ENCODE results near the gene UBE2L5.

The UBE2L5 gene

GRCh38 chr13:30422054-30422839, at the start of gene UBE2L5:
Gene UBE2L5 (plus strand): TSS chr13:30422493. CDS start chr13:30427991, 5,498 bp downstream.
- DNase-seq, result peak; percentile 82

GRCh38 chr13:30373727-30374126, 48.6 kb upstream of the UBE2L5 start:
- peak; percentile 58 for DNase-seq

GRCh38 chr13:30375265-30375835, 46.9 kb upstream of the UBE2L5 start:
- no peak for DNase-seq

DNA sequence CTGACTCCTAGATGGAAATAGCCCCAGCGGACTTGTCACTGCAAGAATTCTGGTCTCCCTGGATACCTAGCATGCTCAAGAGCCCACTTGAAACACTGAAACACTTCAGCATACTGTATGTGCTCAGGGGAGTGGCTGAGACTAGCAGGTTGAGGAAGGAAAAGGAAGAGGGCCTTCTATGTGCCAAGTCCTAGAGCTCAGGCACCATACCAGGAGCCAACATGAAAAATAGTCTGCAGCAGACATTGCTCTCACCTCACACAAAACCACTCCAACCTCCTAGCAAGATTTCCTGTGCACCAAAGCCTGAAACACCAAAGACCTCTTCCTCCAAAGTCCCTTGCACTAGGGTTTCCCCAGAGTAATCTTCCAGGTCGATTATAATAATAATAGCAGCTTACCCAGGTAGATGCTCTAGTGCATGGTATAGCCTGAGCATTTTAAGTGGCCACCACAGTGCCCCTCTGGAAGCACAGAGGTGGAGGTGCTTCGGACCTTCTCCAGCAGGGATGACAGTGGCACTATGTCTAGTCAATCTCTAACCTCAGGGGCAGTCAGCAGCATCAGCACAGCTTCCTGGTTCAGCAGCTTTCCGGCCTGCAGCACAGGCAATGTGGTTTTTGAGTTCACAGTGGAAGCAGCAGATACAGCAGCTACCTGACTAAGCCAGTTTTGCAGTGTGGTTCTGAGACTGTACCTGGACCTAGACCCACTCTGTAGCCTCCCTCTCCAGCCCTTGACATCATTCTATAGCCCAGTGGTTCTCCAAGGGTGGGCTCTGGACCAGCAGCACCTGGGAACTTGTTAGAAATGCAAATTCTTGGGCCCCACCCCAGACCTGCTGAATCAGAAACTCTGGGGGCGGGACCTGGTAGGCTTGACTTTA, 45.6 kb upstream of the UBE2L5 start:
- peak; percentile 78 for DNase-seq

GRCh38 chr13:30377312-30377685, 45.0 kb upstream of the UBE2L5 start:
- DNase-seq, result no peak

DNA sequence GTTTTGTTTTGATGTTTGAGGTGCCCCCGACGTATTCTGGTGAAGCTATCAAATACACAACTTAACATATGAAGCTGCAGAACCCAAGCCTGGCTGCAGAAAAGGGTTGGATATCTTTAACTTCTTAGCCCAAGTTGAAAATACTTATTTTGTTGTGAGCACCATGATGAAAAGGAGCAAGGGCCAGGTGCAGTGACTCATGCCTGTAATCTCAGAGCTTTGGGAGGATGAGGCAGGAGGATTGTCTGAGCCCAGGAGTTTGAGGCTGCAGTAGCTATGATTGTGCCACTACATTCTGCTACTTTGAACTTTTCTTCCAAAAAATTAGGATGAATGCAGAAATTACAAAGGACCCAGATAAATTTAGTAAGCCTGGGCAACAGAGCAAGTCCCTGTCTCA, 44.1 kb upstream of the UBE2L5 start:
- DNase-seq, result no peak

DNA sequence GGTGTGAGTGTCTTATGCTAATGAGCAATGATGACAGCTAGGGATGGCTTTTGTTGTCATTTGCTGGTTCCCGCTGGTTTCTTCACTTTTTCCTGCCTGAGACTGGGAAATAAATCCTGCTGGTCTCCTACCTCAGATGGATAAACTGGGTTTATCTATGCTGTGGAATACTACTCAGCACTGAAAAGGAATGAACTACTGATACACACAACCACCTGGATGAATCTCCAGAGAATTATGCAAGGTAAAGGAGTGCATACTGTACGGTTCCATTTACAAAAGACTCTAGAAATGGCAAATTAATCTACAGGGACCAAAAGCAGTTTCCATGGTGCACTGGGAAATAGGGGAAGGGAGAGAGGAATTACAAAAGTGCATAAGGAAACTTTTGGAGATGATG, 41.2 kb upstream of the UBE2L5 start:
- DNase-seq, result no peak

DNA sequence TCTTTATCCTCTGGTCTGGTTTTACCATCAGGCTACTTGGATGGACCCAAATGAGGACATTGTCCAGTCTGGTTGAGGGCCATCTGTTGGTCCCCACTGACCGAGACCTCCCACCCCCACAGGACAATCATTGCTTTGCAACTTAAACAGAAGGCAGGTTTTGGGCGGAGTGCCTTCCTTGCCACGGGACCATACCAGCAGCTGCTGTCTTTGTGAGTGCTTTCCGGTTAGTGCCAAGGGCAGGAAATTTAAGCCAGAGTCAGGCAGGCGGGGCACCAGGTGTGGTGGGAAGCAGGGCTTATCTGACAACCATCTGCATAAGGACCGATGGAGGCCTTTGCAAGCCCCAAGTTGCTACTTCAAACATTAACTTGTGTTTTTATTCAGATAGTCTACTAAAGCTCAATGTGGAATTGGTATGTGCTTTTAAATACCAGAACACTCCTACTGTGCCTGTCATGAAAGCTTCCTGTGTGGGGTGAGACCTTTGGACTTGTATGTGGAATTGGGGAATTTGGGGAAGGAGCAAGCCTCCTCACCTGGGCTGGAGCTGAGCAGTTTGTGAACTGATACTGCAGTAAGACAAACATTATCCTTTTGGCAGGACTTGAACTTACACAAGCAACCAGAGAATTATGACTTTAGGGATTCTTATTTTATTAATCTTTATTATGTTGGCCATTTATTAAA, 39.3 kb upstream of the UBE2L5 start:
- DNase-seq, result no peak

DNA sequence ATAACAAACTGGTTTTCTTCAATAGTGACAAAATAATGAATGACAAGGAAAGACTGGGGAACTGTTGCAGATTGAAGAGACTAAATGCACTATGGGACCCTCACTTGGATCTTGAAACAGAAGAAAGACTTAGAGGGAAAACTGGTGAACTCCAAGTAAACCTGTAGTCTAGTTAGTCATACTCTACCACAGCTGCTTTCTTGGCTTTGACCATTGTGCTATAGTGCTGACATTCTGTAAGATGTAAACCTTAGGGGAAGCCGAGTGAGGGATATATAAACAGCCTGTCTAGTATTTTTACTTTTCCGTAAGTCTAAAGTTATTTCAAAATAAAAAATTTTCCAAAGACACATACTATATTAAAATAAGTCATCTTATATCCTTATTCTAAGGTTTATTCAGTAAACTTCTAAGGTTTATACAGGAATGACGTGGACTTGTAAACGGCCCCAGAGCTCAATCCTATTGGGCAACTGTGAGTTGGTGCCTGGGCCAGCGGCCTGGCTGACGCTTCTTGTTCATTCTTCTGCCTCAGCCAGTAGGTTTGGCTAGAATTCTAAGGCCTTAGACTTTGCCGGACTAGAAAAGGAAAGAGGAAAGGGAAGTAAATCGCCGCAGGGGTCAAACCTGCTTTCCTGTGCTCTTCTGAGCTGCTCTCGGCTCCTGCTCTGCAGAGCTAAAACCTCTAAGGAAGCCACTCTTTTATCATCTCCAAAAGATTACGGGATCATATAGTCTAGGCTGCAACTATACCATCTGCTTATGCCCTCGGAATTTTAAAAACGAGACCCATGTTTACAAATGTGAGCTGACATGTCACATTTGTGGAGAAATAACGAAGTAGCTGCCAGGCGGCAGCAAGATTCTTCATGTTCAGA, 33.6 kb upstream of the UBE2L5 start:
- no peak for DNase-seq

DNA sequence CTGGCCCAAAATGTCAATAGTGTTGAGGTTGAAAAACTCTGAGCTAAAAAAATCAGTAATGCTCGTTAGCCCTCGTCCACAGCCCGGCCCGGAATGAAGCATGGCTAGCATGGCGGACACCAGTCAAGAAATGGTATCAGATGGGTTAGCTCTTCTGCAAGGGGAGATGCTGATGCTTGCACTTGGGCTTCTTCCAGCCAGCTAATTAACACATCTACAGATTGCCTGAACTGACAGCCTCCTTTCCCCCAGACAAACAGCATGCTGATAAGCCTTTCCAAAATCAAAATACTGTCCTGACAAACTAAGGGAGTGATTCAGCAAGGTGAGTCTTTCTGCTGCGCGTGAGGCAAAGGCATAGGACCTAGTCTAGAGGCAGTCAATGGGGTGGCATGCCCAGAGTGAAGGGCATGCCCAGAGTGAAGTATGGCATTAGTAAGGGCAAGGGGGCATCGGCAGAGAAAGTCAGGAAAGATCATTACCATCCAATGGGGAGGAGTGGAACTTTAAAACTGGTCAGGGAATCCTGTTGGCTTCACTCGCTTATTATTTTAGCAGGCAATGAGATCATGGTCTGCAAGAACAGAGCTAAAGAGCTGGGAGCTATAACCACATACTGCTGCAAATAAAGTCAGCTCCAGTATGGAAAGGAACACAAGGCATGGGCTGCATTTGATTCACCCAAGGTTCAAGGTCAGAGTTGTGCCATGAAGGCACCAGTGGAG, 30.2 kb upstream of the UBE2L5 start:
- DNase-seq, result no peak

DNA sequence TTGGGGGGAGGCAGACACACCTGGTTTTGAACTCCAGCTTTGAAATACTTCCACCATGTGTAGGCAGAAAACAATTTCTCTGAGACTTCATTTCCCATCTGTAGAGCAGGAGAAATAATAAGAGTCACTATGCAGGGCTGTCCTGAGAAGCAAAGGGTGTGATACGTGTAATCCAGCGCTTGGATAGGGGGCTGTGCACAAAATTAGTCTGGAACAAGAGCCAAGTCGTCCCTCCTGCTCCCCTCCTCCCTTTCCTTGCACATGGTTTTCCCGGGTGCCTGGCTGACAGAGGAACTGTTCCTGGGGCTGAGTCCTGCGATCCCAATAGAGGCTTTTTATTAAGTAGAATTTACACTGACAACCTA, 29.6 kb upstream of the UBE2L5 start:
- DNase-seq, result no peak

DNA sequence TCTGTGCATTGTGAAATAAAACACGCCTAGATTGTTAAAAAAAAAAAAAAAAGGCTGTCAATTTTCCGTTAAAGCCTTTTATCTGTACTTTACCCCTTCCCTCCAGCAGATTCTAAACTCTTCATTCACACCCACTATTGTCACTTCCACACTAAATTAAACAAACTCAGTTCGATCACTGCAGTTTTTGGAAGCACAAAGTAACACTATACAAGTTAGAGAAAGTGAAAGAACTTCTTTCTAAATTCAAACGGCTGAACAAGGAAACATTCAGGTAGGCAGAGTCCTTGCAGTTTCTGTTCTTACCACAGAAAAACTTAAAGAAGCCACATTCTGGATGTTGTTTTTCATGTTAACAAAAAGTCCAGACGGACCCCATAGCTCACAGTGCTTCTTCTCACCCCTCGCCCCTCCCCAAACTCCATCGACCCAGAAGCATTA, 27.5 kb upstream of the UBE2L5 start:
- no peak for DNase-seq

DNA sequence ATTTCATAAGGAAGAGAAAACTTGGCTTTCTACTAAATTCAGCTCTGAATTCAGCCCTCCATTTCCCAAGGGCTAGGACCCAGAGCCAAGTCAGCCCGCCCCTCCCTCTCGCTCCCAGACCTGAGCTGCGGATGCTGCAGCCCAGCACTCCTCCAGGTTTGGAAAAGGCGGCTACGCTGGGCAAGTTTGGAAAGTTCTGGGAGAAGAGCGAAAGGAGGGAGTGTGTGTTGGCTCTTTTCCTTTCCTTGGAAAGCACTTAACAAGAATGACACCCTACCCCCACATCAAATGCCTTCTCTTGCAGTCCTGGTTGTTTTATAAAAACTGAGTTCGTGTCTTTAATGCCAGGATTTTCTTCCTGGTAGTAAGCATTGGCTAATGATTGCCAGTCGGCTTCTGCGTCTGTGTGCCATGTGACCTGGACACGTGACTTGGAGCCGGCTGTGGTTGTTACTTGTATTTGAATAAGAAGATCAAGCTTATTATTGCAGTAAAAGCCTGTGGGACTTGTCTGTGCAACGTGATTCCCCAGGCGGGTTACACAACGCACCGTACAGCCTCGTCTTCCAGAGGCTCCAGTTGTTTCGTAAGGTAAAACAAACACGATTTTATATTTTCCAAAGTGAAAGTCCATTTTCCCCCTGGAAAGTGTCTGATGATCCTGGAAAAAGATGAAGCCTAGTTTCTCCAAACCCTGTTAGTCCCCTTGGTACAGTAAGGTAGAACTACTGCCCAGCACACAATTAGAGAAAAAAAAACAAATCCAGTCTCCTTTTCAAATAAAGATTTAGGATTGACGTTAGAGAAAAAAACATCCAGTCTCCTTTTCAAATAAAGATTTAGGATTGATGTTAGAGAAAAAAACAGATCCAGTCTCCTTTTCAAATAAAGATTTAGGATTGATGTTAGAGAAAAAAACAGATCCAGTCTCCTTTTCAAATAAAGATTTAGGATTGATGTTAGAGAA, 26.8 kb upstream of the UBE2L5 start:
- DNase-seq, result peak; percentile 73

DNA sequence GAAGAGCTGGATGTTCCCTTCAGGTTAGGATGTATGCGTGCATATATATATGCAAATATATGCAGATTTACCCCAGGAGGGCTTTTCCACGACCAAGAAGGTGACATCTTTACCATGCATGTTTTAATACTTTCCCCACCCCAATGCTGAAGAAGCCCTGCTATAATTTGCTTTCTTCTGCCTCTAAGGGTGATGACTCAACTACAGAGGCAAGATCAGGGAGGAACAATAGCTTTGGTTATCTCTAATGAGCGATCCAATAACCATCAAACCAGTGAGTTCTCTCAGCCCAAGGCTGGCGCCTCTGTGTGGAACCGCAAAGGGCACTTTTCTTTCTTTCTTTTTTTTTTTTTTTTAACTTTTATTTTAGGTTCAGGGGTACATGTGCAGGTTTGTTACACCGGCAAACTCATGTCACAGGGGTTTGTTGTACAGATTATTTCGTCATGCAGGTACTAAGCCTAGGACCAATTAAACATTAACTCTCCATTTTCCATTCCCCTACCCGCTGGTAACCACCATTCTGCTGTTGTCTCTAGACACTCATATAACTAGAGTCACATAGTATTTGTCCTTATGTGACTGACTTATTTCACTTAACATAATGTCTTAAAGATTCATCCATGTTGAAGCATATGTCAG, 25.7 kb upstream of the UBE2L5 start:
- DNase-seq, result no peak

GRCh38 chr13:30398601-30399072, 23.7 kb upstream of the UBE2L5 start:
- no peak for DNase-seq

DNA sequence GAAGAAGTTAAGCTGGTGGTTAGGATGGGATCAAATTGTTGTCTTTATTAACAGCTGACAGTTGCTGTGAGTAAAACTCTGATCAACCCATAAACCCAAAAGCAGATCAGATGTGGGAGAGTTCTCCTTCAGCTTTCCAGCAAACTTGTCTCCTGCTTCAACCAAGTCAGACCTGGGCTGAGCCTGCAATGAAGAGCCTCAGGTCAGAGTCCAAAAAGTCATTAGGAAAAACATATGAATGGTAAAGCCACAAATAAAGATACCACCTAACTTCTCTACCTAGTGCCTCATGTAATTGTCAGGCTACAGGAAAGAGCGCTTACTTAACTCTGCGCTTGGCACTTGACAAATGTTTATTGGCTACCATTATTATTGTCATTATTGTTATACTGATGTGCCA, 21.9 kb upstream of the UBE2L5 start:
- no peak for DNase-seq

DNA sequence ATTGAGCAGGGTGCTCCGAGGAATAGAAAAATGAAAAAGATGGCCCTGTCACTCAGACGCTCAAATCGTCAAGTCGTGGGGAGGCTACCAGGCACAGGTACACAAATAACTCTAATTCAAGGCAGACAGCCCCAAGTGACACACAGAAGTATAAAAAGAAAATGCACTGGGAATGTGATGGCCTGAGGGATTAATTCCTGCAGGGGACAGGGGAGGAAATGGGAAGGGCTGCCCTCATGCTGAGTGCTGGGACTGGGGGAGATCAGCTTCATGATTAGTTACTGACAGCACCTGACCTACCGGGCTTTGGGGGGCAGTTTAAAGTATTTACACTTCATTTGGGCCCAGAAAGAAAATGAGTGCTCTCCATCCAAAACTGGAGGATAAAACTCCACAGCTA, 20.9 kb upstream of the UBE2L5 start:
- no peak for DNase-seq

DNA sequence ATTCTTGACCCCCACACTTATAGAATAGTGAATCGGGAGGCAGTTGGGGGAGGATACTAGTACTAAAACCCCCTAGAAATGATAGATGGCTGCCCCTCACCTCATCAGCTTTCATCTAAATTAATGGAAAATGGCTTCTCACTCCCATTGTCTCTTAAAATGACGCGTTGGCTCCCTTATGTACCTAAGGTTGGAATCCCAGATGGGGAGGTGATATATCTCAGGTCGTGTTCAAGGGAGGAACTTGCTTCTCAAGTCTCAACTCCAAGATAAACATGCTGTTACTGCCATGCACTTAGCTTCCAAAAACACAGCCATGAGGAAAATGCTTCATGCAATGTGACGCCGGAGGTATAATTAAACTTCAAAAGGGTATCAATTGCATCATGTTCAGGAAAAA, 18.8 kb upstream of the UBE2L5 start:
- DNase-seq, result no peak

DNA sequence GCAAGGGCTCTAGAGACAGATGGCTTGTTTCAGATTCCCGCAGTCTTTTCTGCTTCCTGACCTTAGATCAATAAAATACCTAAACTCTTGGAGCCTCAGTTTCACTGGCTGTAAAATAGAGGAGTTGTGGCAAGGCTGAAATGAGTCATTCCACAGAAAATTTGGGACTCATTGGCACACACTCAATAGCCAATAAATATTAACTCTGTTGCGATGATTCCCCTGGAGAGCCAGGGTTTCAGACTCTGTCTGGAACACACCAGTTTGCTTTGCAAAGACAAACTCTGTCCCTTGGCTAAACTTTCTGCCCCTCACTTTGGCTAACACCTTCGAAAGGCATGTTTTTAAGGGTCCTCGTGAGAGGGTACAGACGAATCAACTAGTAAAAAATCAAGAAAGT, 18.1 kb upstream of the UBE2L5 start:
- DNase-seq, result no peak
